Keratinocyte (primary cell): ENCODE results near the gene MEIS2. TPM values are rescaled to one million over a fixed set of nuclear protein-coding genes. Genes with fewer than 3 reads are reported as not detected.

ENCODE experiments used
- DNase-seq: peaks from one replicate; pipeline ENCODE4 v3.0.0-alpha.2; 2011; ENCODE audit warnings: low read depth, missing footprints, low spot score
- FAIRE-seq: peaks from 2 replicates; lab custom pipeline; 2011; peaks lifted over from hg19 to GRCh38; lab: Jason Lieb, UNC
- H2AFZ ChIP-seq: 2 replicates; pipeline ENCODE4 v1.6.0; 2012; ENCODE audit warnings: low read length, control low read depth, inconsistent platforms; ENCODE audit not compliant: control insufficient read depth
- H3K27ac ChIP-seq: 2 replicates; pipeline ENCODE4 v1.5.1; 2011; ENCODE audit warnings: low read length; ENCODE audit not compliant: control insufficient read depth, insufficient read depth
- H3K27me3 ChIP-seq: 3 replicates; pipeline ENCODE4 v1.6.0; 2011; ENCODE audit warnings: low read length; ENCODE audit not compliant: control insufficient read depth, insufficient read depth; ENCODE audit errors: extremely low read depth
- H3K36me3 ChIP-seq, 2 experiments: 2 replicates in 1 of 2; 3 replicates in 1 of 2; pipeline ENCODE4 v1.5.1; 2011; ENCODE audit warnings: low read length in 2 of 2, mild to moderate bottlenecking in 1 of 2; ENCODE audit not compliant: control insufficient read depth in 2 of 2, insufficient read depth in 2 of 2; ENCODE audit errors: extremely low read depth in 1 of 2
- H3K4me1 ChIP-seq: 3 replicates; pipeline ENCODE4 v1.5.1; 2011; ENCODE audit warnings: low read length; ENCODE audit not compliant: control insufficient read depth, insufficient read depth; ENCODE audit errors: extremely low read depth
- H3K4me2 ChIP-seq: 3 replicates; pipeline ENCODE4 v1.6.0; 2011; ENCODE audit warnings: low read depth, low read length; ENCODE audit not compliant: control insufficient read depth, insufficient read depth; ENCODE audit errors: extremely low read depth
- H3K4me3 ChIP-seq, 3 experiments: fragments of 200-600 bp in 1 of 3; sonication (generic) in 1 of 3; 2 replicates in 2 of 3; 3 replicates in 1 of 3; pipeline ENCODE4 v1.5.1; 2011 to 2016; ENCODE audit warnings: low read length in 3 of 3, mild to moderate bottlenecking in 3 of 3, control low read depth in 2 of 3, inconsistent platforms in 1 of 3, low read depth in 1 of 3, mixed read lengths in 1 of 3, mixed run types in 1 of 3, moderate library complexity in 1 of 3; ENCODE audit not compliant: control insufficient read depth in 2 of 3, insufficient read depth in 2 of 3; ENCODE audit errors: extremely low read depth in 1 of 3
- H3K79me2 ChIP-seq: 2 replicates; pipeline ENCODE4 v1.6.0; 2012; ENCODE audit warnings: low read length; ENCODE audit not compliant: control insufficient read depth, insufficient read depth
- H3K9ac ChIP-seq: 3 replicates; pipeline ENCODE4 v1.6.0; 2011; ENCODE audit warnings: low read length; ENCODE audit not compliant: control insufficient read depth, insufficient read depth; ENCODE audit errors: extremely low read depth
- H3K9me1 ChIP-seq: 3 replicates; pipeline ENCODE4 v1.6.0; 2011; ENCODE audit warnings: low read length; ENCODE audit not compliant: control insufficient read depth, insufficient read depth; ENCODE audit errors: extremely low read depth
- H3K9me3 ChIP-seq: 2 replicates; pipeline ENCODE4 v1.5.1; 2012; ENCODE audit warnings: low read depth, low read length; ENCODE audit not compliant: control insufficient read depth
- H4K20me1 ChIP-seq: 3 replicates; pipeline ENCODE4 v1.6.0; 2011; ENCODE audit warnings: low read length; ENCODE audit not compliant: control insufficient read depth, insufficient read depth; ENCODE audit errors: extremely low read depth
- CTCF ChIP-seq, 3 experiments: IDR thresholded peaks in 1 of 3; conservative IDR thresholded peaks in 1 of 3; optimal IDR thresholded peaks in 1 of 3; 2 replicates in 2 of 3; 3 replicates in 1 of 3; pipeline versions ENCODE3 to v1.5.1; 2011; ENCODE audit warnings: low read length in 3 of 3, mild to moderate bottlenecking in 3 of 3, moderate library complexity in 2 of 3, control low read depth in 1 of 3, inconsistent platforms in 1 of 3; ENCODE audit not compliant: insufficient read depth in 2 of 3; ENCODE audit errors: extremely low read depth in 1 of 3
- EZH2 ChIP-seq: IDR thresholded peaks from one replicate; pipeline ENCODE4 v1.6.1; 2012; ENCODE audit warnings: inconsistent platforms, mild to moderate bottlenecking, low read length, moderate library complexity
- dilution Hi-C: fragments of 300-500 bp; cut with MboI; formaldehyde crosslinking; loops from one replicate; pipeline ENCODE4 v1.7.0; 2020; ENCODE audit warnings: low sequenced_read_pairs; ENCODE audit not compliant: extremely low pct_ligation_motif_present
- polyA plus RNA-seq, 5 experiments: library from polyadenylated mRNA; depleted of rRNA in 3 of 5; stranded (reverse) in 3 of 5; stranded (forward) in 1 of 5; unstranded in 1 of 5; fragments of >200 nt; gene quantifications; 1 replicate in 1 of 5; 2 replicates in 3 of 5; 3 replicates in 1 of 5; pipeline versions ENCODE4 v1.2.1 to v1.2.3, GENCODE V29; 2011 to 2012; ENCODE audit warnings: missing spikeins in 2 of 5, low read depth in 1 of 5, low replicate concordance in 1 of 5

The MEIS2 gene
- polyA plus RNA-seq, 1 donor (not counting 4 experiments of a cell fraction or from before 2014, with no cell fraction given), result 11.4 TPM

GRCh38 chr15:37017031-37017625 is 83.2 kb downstream of the MEIS2 start:
- Histone ChIP-seq H3K79me2 (no peaks in the 10 kb centered on the region), H3K9me3 (no peaks in the 10 kb centered on the region), H3K36me3 (no peaks in the 10 kb centered on the region), H3K4me1 (peaks cover 16% of the 10 kb centered on the region), H4K20me1 (no peaks in the 10 kb centered on the region), H3K4me2 (no peak overlapping the region), H3K27me3 (no peaks in the 10 kb centered on the region), H3K9me1 (no peaks in the 10 kb centered on the region), H3K9ac (no peak overlapping the region), H3K4me3 (no peak overlapping the region), H2AFZ (no peak overlapping the region), H3K27ac (no peak overlapping the region)
- TF ChIP-seq EZH2 (no peak), CTCF (optimal IDR thresholded peaks at IDR 0.05 in 1 of 3, IDR thresholded peaks at IDR 0.05 in 1 of 3, conservative IDR thresholded peaks at IDR 0.05 in 1 of 3; ENCODE audit: extremely low read depth in 1 of 3, insufficient read depth in 2 of 3, low read length in 3 of 3) (no peak)
- dilution Hi-C loops, result no loop called here
- DNase-seq (no peak), FAIRE-seq (no peak)

- no peaks in the 10 kb centered on the region for H3K9me1 ChIP-seq
- no peaks in the 10 kb centered on the region for H3K36me3 ChIP-seq
- TF ChIP-seq EZH2, result no peak
- H3K4me2 ChIP-seq, result no peak overlapping the region
- H3K27ac ChIP-seq, result no peak overlapping the region
- no peak overlapping the region for H3K9ac ChIP-seq
- no peak for FAIRE-seq
- H4K20me1 ChIP-seq, result no peaks in the 10 kb centered on the region
- H3K4me3 ChIP-seq, result no peak overlapping the region
- no peak for DNase-seq
- no peak overlapping the region for H2AFZ ChIP-seq
- H3K4me1 ChIP-seq, result peaks cover 16% of the 10 kb centered on the region
- no peaks in the 10 kb centered on the region for H3K9me3 ChIP-seq
- no peaks in the 10 kb centered on the region for H3K79me2 ChIP-seq
- no peaks in the 10 kb centered on the region for H3K27me3 ChIP-seq
- dilution Hi-C loops, result no loop called here
Observed at GRCh38 chr15:37016231-37016630, 84.1 kb downstream of the MEIS2 start.

- Histone ChIP-seq H3K4me1 (peaks cover 16% of the 10 kb centered on the region), H3K27ac (no peak overlapping the region), H3K79me2 (no peaks in the 10 kb centered on the region), H2AFZ (no peak overlapping the region), H3K36me3 (no peaks in the 10 kb centered on the region), H3K4me2 (peak overlapping the region; percentile 66), H3K27me3 (no peaks in the 10 kb centered on the region), H3K9ac (no peak overlapping the region), H3K9me3 (no peaks in the 10 kb centered on the region), H4K20me1 (no peaks in the 10 kb centered on the region), H3K9me1 (no peaks in the 10 kb centered on the region), H3K4me3 (no peak overlapping the region)
- TF ChIP-seq EZH2, result no peak
- no peak for TF ChIP-seq CTCF (optimal IDR thresholded peaks at IDR 0.05 in 1 of 3, IDR thresholded peaks at IDR 0.05 in 1 of 3, conservative IDR thresholded peaks at IDR 0.05 in 1 of 3; ENCODE audit: extremely low read depth in 1 of 3, insufficient read depth in 2 of 3, low read length in 3 of 3)
- DNase-seq (no peak), FAIRE-seq (no peak)
- dilution Hi-C loops, result no loop called here
Observed at GRCh38 chr15:37015451-37015850, 84.9 kb downstream of the MEIS2 start.
